Vein endothelial cell (primary cell): ENCODE data around the gene NELFE. TPM values are rescaled to one million over a fixed set of nuclear protein-coding genes. Genes with fewer than 3 reads are reported as not detected.

Experiments
- small RNA-seq: library from RNA; depleted of rRNA; stranded (forward); fragments of <200 nt; gene quantifications from one replicate; pipeline ENCODE3, GENCODE V24; 2012
- total RNA-seq: library from RNA; depleted of rRNA; stranded (reverse); fragments of >200 nt; gene quantifications from 2 replicates; pipeline ENCODE4 v1.2.3, GENCODE V29; 2012

Gene NELFE, protein sequence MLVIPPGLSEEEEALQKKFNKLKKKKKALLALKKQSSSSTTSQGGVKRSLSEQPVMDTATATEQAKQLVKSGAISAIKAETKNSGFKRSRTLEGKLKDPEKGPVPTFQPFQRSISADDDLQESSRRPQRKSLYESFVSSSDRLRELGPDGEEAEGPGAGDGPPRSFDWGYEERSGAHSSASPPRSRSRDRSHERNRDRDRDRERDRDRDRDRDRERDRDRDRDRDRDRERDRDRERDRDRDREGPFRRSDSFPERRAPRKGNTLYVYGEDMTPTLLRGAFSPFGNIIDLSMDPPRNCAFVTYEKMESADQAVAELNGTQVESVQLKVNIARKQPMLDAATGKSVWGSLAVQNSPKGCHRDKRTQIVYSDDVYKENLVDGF
- total RNA-seq, result 94.7 and 131 TPM in 2 replicates

DNA sequence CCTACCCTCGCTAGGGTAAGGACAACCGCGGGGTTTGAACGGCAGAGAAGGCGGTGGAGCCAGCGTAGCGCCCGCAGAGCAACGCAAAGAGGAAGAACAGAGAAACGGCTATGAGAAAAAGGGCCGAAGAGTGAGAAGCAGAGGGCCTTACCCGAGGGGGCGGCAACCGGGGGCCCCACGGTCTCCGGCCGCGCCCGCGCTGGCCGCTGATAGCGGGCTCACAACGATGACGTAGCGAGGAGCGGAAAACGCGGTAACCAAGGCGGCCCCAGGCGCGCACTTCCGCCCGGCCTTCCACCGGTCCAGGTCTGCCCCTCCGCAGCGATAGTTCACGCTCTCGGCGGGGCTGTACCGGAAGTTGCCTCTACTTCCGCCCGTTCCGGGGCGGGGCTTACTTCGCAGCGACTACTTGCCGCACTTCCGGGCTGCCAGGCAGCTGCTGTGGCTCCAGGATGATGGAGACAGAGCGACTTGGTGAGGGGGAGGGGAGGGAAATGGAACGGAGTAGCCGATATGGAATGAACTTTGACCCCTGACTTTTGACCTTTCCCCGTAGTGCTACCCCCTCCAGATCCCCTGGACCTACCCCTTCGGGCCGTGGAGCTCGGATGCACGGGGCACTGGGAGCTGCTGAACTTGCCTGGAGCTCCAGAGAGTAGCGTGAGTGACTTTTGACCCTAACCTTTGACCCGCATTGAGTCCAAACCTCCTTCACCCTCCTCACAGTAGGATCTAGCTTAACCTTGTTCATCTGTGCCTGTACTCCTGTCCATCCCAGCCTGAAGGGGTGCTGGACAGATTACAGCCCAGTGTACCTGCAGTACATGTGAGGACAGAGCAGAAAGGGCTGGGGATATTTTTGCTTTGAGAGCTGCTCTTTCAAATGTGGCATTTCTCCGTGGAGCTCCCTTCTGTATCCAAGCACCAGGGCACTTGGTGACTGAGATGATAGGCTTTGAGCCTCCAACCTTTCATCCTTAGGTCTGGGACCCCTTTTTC, at the start of gene NELFE, which contains the start of gene SKIC2:
NELFE (minus strand) TSS at position 231 of the 999 bp plus-strand sequence. CDS start 525 bp downstream, outside the sequence.
SKIC2 (plus strand) TSS at position 435 of the 999 bp plus-strand sequence; CDS start at position 453, 18 bp downstream.

DNA sequence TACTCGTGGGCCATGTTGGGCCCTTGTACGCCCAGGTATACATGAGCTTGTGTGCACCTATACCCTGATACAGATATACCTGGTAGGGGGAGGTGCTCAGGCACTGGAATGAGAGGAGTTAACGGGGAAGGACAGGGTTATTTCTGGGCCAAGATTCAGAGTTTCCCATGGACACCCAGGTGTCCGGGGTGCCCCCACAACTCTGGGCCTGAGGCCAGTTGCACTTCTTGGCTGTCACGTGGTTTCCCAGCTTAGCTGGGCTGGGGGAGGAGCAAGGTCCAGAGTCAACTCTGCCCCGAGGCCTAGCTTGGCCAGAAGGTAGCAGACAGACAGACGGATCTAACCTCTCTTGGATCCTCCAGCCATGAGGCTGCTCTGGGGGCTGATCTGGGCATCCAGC, 23.0 kb upstream of the NELFE start, which contains the start of gene C4A:
C4A (plus strand) TSS at position 314 of the 400 bp plus-strand sequence; CDS start at position 365, 51 bp downstream.

DNA sequence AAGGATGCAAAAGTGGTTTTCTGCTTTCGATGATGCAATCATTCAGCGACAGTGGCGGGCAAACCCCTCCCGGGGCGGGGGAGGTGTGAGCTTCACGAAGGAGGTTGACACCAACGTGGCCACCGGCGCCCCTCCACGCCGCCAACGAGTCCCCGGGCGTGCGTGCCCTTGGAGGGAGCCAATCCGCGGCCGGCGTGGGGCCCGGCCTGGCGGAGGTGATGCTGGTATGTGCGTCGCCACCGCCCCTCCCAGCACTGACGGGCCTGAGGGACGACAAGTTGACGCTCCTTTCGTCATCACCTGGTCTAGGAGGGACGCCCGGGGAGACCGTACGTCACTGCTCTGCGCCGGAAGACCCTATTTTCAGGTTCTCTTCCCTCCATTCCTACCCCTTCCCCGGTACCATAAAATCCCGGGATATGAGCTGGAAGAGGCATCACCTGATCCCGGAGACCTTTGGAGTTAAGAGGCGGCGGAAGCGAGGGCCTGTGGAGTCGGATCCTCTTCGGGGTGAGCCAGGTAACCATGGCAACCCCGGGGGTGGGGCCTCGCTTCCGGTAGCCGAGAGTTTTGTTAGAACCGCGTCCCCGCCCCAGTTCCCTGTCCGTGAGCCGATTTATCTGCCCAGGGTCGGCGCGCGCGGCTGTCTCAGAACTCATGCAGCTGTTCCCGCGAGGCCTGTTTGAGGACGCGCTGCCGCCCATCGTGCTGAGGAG, 13.4 kb upstream of the NELFE start, which contains the start of gene DXO:
DXO (minus strand) TSS at position 146 of the 716 bp plus-strand sequence. CDS start 463 bp downstream, outside the sequence.

DNA sequence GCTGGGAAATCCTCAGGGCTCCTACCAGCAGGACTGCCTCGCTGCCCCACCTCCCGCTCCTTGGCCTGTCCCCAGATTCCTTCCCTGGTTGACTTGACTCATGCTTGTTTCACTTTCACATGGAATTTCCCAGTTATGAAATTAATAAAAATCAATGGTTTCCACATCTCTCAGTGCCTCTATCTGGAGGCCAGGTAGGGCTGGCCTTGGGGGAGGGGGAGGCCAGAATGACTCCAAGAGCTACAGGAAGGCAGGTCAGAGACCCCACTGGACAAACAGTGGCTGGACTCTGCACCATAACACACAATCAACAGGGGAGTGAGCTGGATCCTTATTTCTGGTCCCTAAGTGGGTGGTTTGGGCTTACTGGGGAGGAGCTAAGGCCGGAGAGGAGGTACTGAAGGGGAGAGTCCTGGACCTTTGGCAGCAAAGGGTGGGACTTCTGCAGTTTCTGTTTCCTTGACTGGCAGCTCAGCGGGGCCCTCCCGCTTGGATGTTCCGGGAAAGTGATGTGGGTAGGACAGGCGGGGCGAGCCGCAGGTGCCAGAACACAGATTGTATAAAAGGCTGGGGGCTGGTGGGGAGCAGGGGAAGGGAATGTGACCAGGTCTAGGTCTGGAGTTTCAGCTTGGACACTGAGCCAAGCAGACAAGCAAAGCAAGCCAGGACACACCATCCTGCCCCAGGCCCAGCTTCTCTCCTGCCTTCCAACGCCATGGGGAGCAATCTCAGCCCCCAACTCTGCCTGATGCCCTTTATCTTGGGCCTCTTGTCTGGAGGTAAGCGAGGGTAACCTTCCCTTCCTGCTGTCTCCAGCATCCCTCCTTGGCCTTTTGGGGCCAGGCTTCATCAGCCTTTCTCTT, 13.0 kb downstream of the NELFE start, which contains the start of gene CFB:
CFB (plus strand) TSS at position 589 of the 863 bp plus-strand sequence; CDS start at position 716, 127 bp downstream.

DNA sequence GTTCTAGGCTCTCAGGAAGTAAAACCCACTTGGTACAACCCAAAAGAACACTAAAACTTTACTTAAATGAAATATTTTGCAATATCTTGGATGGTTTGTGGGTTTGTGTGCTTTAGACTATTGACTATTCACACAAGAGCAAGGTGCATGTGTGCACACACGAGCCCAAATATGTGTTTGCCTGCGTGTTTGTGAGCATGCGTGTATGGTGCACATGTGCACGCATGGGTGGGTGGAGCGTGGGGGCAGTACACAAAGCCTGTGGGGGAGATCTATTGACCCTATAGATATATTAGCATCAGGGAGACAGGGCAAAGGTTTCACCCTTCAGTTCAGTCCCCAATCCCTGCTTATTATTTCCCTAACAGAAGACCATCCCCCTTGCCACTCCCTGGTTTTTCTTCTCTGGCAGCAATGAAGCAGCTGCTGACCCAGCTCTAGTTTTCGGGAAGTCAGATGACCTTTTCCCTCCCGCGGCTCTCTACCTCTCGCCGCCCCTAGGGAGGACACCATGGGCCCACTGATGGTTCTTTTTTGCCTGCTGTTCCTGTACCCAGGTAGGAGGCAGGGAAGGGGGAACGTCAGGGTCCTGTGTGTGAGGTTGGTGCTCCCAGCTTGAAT, 31.4 kb downstream of the NELFE start, which contains the start of gene C2:
C2 (plus strand) TSS at position 476 of the 621 bp plus-strand sequence; CDS start at position 512, 36 bp downstream.

Small RNA genes within 50 kb of the gene (small RNA-seq; reads per million reads assigned to genes)
- not detected for gene AL645922.1

Other genes with a start within 250 kb of the NELFE start
- gene LY6G6D, start 243.6 kb downstream of the NELFE start, total RNA-seq, result not detected in 2 replicates
- gene LY6G6C, start 237.2 kb downstream of the NELFE start, total RNA-seq, result not detected in 2 replicates
- not detected in 2 replicates for gene MPIG6B, start 235.6 kb downstream of the NELFE start, total RNA-seq
- gene DDAH2, start 229.7 kb downstream of the NELFE start, total RNA-seq, result 87.2 and 113 TPM in 2 replicates
- 800 and 906 TPM in 2 replicates for gene CLIC1, start 222.4 kb downstream of the NELFE start, total RNA-seq
- gene MSH5, start 219.0 kb downstream of the NELFE start, total RNA-seq, result 12.7 and 18.8 TPM in 2 replicates
- 2.1 TPM in 1 of 2 replicates, not detected in the other for gene SAPCD1, start 196.3 kb downstream of the NELFE start, total RNA-seq
- gene VWA7, start 181.6 kb downstream of the NELFE start, total RNA-seq, result 0.10 and 0.65 TPM in 2 replicates
- 78.5 and 88.8 TPM in 2 replicates for gene VARS1, start 163.2 kb downstream of the NELFE start, total RNA-seq
- gene LSM2, start 152.0 kb downstream of the NELFE start, total RNA-seq, result 42.8 and 45.1 TPM in 2 replicates
- 0.98 and 1.1 TPM in 2 replicates for gene HSPA1L, start 143.7 kb downstream of the NELFE start, total RNA-seq
- 53.3 and 53.9 TPM in 2 replicates for gene HSPA1A, start 143.4 kb downstream of the NELFE start, total RNA-seq
- 37.2 and 55.5 TPM in 2 replicates for gene HSPA1B, start 131.2 kb downstream of the NELFE start, total RNA-seq
- 53.2 and 55.9 TPM in 2 replicates for gene NEU1, start 96.2 kb downstream of the NELFE start, total RNA-seq
- under 0.01 and 0.29 TPM in 2 replicates for gene SLC44A4, start 80.0 kb downstream of the NELFE start, total RNA-seq
- 37.7 and 51.6 TPM in 2 replicates for gene EHMT2, start 61.3 kb downstream of the NELFE start, total RNA-seq
- 1.5 and 2.6 TPM in 2 replicates for gene ZBTB12, start 56.9 kb downstream of the NELFE start, total RNA-seq
- gene C2, start 31.3 kb downstream of the NELFE start, total RNA-seq, result 0.65 TPM in 1 of 2 replicates, not detected in the other
- gene CFB, start 12.9 kb downstream of the NELFE start, total RNA-seq, result 0.98 and 1.2 TPM in 2 replicates
- 49.4 and 58.1 TPM in 2 replicates for gene SKIC2, start 204 bp upstream of the NELFE start, total RNA-seq
- 13.1 and 15.2 TPM in 2 replicates for gene DXO, start 13.2 kb upstream of the NELFE start, total RNA-seq
- gene C4A, start 23.1 kb upstream of the NELFE start, total RNA-seq, result 0.96 and 3.3 TPM in 2 replicates
- 0.33 and 0.76 TPM in 2 replicates for gene C4B, start 55.8 kb upstream of the NELFE start, total RNA-seq
- gene CYP21A2, start 79.4 kb upstream of the NELFE start, total RNA-seq, result under 0.01 TPM in 1 of 2 replicates, not detected in the other
- 2.1 and 4.2 TPM in 2 replicates for gene TNXB, start 150.4 kb upstream of the NELFE start, total RNA-seq
- gene ATF6B, start 169.3 kb upstream of the NELFE start, total RNA-seq, result 34.9 and 37.0 TPM in 2 replicates
- gene FKBPL, start 171.3 kb upstream of the NELFE start, total RNA-seq, result 7.4 and 9.5 TPM in 2 replicates
- gene PRRT1, start 193.0 kb upstream of the NELFE start, total RNA-seq, result not detected in 2 replicates
- gene PPT2, start 195.2 kb upstream of the NELFE start, total RNA-seq, result 13.5 and 81.7 TPM in 2 replicates
- gene EGFL8, start 205.6 kb upstream of the NELFE start, total RNA-seq, result 0.96 and 3.6 TPM in 2 replicates
- gene AGPAT1, start 217.1 kb upstream of the NELFE start, total RNA-seq, result 20.0 and 32.3 TPM in 2 replicates
- 44.0 and 52.3 TPM in 2 replicates for gene RNF5, start 219.4 kb upstream of the NELFE start, total RNA-seq
- 0.48 TPM in 1 of 2 replicates, not detected in the other for gene AGER, start 225.3 kb upstream of the NELFE start, total RNA-seq
- 43.5 and 53.6 TPM in 2 replicates for gene PBX2, start 231.2 kb upstream of the NELFE start, total RNA-seq
- 9.8 and 18.0 TPM in 2 replicates for gene GPSM3, start 233.7 kb upstream of the NELFE start, total RNA-seq